Measurements from ENCODE around the gene DCST2. TPM values are rescaled to one million over a fixed set of nuclear protein-coding genes. Genes with fewer than 3 reads are reported as not detected.

The DCST2 gene
- total and polyA plus RNA-seq, 2 of the 8 experiments (the other 6 are each of a cell fraction or from before 2014, with no cell fraction given), result 0.43 to 2.1 TPM

- Histone ChIP-seq H3K36me3 (ENCODE audit: control insufficient read depth in 2 of 4, insufficient read depth in 4 of 4, low read length in 3 of 4) (no peaks in the 10 kb centered on the region), H2BK120ac (replicated peaks; ENCODE audit: low read depth, low read length) (no peak overlapping the region), H3K14ac (ENCODE audit: insufficient read length) (no peak overlapping the region), H2BK12ac (ENCODE audit: low read depth, low read length) (0 out of 2 replicates have a peak overlapping the region, but pooled peaks have one; percentile 19), H4K20me1 (replicated peaks in 1 of 2; ENCODE audit: control insufficient read depth in 1 of 2, insufficient read depth in 2 of 2, low read length in 2 of 2) (peaks cover 0 to 16% of the 10 kb centered on the region in 2 experiments), H3K9me3 (ENCODE audit: insufficient read depth in 2 of 2, low read depth in 1 of 2, low read length in 1 of 2) (no peaks in the 10 kb centered on the region), H3K27ac (ENCODE audit: low read depth, low read length) (no peak overlapping the region), H3K23ac (ENCODE audit: insufficient read length) (no peak overlapping the region), H3K4me1 (replicated peaks in 1 of 4; ENCODE audit: control insufficient read depth in 3 of 4, insufficient read depth in 4 of 4, low read length in 3 of 4) (peaks cover 0 to 51% (median 27%) of the 10 kb centered on the region in 4 experiments; a peak in 6 of 7 replicates), H2AK5ac (ENCODE audit: low read depth, low read length) (0 out of 2 replicates have a peak overlapping the region, but pooled peaks have one; percentile 32), H2BK15ac (ENCODE audit: low read length) (no peak overlapping the region; the same call in 1 of the 2 replicates), H3K9ac (replicated peaks in 1 of 4; ENCODE audit: extremely low read depth in 1 of 4, low read depth in 3 of 4, low read length in 3 of 4) (peak overlapping the region in 1 of 4 experiments; percentile 7; a peak in 1 of 7 replicates), H3K18ac (ENCODE audit: extremely low read depth, low read length) (no peak overlapping the region; the same call in 1 of the 2 replicates), H3K4ac (replicated peaks; ENCODE audit: insufficient read length, low read depth, low read length) (no peak overlapping the region), H3K4me3 (ENCODE audit: extremely low read depth in 1 of 4, insufficient read depth in 2 of 4, low read depth in 3 of 4, low read length in 4 of 4) (peak overlapping the region; percentile 57 to 77 (median 64)), H2AFZ (ENCODE audit: low read length) (no peak overlapping the region), H4K8ac (ENCODE audit: extremely low read depth, insufficient read depth, low read length) (no peak overlapping the region), H3K4me2 (ENCODE audit: insufficient read depth in 1 of 2, low read depth in 2 of 2, low read length in 2 of 2) (peak overlapping the region; percentile 93 to 95), H4K5ac (ENCODE audit: insufficient read length, low read depth, low read length) (no peak overlapping the region), H3K23me2 (ENCODE audit: low read depth, low read length) (peaks cover 21% of the 10 kb centered on the region; the same call in 1 of the 2 replicates), H3K79me2 (ENCODE audit: control insufficient read depth in 1 of 2, insufficient read depth in 2 of 2, low read length in 2 of 2) (no peaks in the 10 kb centered on the region), H3K56ac (replicated peaks; ENCODE audit: insufficient read length, low read depth, low read length) (no peak overlapping the region), H4K91ac (replicated peaks; ENCODE audit: insufficient read length, low read length) (no peak overlapping the region), H2BK20ac (ENCODE audit: low read length) (0 out of 2 replicates have a peak overlapping the region, but pooled peaks have one; percentile 48), H3K79me1 (ENCODE audit: low read depth, low read length) (no peaks in the 10 kb centered on the region), H2BK5ac (ENCODE audit: low read depth, low read length) (no peak overlapping the region), H3K27me3 (replicated peaks in 1 of 4; ENCODE audit: control insufficient read depth in 3 of 4, extremely low read depth in 1 of 4, insufficient read depth in 3 of 4, low read length in 3 of 4) (peaks cover 49 to 67% (median 64%) of the 10 kb centered on the region in 4 experiments)
- CTCF ChIA-PET (ENCODE audit: partially characterized antibody), result interaction anchor here (0.8 to 33.9 kb wide), 10 partner anchors 10 to 93 kb away, joined by 3 to 907 read pairs (median 14); partner anchors contain the start of genes ADAM15, EFNA4 and KRTCAP2
- 6% methylated on average over 45 of the region's 68 CpGs; no CpG with 5 or more reads in 1 of the 2 experiments for WGBS, 2 experiments (ENCODE audit: extremely low coverage in 1 of 2, insufficient coverage in 1 of 2, insufficient read length in 1 of 2, insufficient replicate concordance in 2 of 2, low coverage in 1 of 2, low lambda C conversion rate in 2 of 2, missing lambda C conversion rate in 1 of 2)
- POLR2A ChIA-PET (ENCODE audit: partially characterized antibody), result interaction anchor here (0.7 to 2.6 kb wide), 14 partner anchors 11 to 212 kb away, joined by 3 to 21 read pairs (median 4); partner anchors contain the start of genes EFNA4, KCNN3, KRTCAP2 and PBXIP1
- DNase-seq (ENCODE audit: low read depth in 1 of 2, low spot score in 2 of 2), result peak in 1 of 2 experiments; percentile 71
- FAIRE-seq, result no peak
- TF ChIP-seq JUN (IDR thresholded peaks at IDR 0.05; ENCODE audit: low read depth, low read length) (no peak), TEAD4 (IDR thresholded peaks at IDR 0.05; ENCODE audit: low read depth, low read length) (no peak), EGR1 (IDR thresholded peaks at IDR 0.05; ENCODE audit: borderline replicate concordance, low read depth, low read length) (no peak), E2F6 (IDR thresholded peaks at IDR 0.05) (peak; percentile 56; the same call in 1 of the 2 replicates), USF2 (IDR thresholded peaks at IDR 0.05; ENCODE audit: low read length) (no peak), KDM5A (IDR thresholded peaks at IDR 0.05; ENCODE audit: low read length) (no peak), SRF (IDR thresholded peaks at IDR 0.05; ENCODE audit: low read depth, low read length) (no peak), RXRA (IDR thresholded peaks at IDR 0.05; ENCODE audit: insufficient read depth, low read depth, low read length) (no peak)
These were observed 48.1 kb upstream of the DCST2 start for GRCh38 chr1:155081472-155082300.

All from H1 (cell line).